Left renal cortex interstitium (tissue), 4 donors: ENCODE measurements around the gene SLC26A6. TPM values are rescaled to one million over a fixed set of nuclear protein-coding genes. Genes with fewer than 3 reads are reported as not detected.

Experiments
- DNase-seq, 4 donors: peaks; one replicate each; pipeline ENCODE4 v3.0.0-alpha.2; 2013; ENCODE audit warnings: low read depth in 4 of 4, low spot score in 2 of 4, missing footprints in 1 of 4
- polyA plus RNA-seq, 4 donors: library from polyadenylated mRNA; unstranded; fragments of 120-200 nt; gene quantifications; one replicate each; pipeline ENCODE4 v1.2.1, GENCODE V29; 2013; ENCODE audit not compliant: insufficient read length in 4 of 4

SLC26A6 gene
- polyA plus RNA-seq = 10 to 100 TPM; 18.0 to 36.9 (median 27.4) TPM

GRCh38 chr3:48635222-48636021, at the start of gene SLC26A6:
SLC26A6 (minus strand) TSS chr3:48635461; CDS start chr3:48635393, 68 bp downstream.
- DNase-seq = peak; percentile 68 to 96 (median 87)

DNA sequence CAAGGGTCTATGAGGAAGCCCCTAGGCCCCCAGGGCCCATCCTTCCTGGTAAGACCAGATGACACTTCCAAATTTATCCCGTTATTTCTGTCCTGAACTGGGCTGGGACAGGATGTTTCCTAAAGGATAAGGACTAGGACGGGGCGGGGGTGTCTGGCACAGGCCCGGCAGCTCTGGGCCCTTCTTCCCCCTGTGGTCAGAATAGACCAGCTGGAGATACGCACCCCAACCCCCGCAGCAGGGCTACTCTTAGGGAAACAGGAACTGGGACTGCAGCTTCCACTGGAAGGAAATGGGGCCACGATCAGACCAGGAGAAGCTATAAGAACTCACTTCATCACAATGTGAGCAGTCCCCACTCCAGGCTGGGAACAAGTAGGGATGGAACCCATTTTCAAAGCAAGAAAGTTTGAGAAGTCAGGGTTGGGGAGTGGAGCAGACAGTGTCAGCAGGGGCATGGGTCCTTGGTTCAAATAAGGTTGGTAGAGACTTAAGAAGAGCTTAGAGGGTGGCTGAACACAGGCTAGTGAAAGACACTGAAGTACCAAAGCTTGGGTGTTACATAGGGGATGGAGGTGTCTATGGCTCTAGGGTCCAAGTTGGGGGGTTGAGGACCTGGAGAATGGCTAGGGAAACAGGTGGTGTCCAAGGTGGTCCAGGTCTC, 49.4 kb upstream of the SLC26A6 start:
- no peak for DNase-seq

GRCh38 chr3:48684054-48684349, 48.7 kb upstream of the SLC26A6 start:
- DNase-seq = no peak

DNA sequence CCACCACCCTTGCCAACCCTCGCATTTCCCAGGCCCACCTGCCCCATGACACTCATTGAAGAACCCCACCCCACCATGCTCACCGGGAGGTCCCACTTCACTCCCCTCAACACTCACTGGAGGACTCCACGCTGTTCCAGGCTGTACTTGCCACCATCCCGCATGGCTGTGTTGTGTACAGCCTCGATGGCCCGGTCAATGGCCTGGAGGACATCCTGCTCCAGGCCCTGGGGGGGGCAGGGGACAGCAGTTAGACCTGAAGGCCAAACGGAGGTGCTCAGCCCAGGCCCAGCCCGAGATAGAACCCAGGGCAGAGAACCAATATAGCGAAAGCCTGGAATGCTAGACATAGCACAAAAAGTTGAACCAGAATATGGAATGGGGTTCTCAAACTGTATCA, 47.5 kb upstream of the SLC26A6 start:
- DNase-seq = no peak

- DNase-seq = no peak
These were observed 46.8 kb upstream of the SLC26A6 start for GRCh38 chr3:48681974-48682610.

- DNase-seq = no peak
These were observed 46.2 kb upstream of the SLC26A6 start for GRCh38 chr3:48681541-48681880.

- DNase-seq = no peak
These were observed 45.7 kb upstream of the SLC26A6 start for GRCh38 chr3:48680811-48681540.

DNA sequence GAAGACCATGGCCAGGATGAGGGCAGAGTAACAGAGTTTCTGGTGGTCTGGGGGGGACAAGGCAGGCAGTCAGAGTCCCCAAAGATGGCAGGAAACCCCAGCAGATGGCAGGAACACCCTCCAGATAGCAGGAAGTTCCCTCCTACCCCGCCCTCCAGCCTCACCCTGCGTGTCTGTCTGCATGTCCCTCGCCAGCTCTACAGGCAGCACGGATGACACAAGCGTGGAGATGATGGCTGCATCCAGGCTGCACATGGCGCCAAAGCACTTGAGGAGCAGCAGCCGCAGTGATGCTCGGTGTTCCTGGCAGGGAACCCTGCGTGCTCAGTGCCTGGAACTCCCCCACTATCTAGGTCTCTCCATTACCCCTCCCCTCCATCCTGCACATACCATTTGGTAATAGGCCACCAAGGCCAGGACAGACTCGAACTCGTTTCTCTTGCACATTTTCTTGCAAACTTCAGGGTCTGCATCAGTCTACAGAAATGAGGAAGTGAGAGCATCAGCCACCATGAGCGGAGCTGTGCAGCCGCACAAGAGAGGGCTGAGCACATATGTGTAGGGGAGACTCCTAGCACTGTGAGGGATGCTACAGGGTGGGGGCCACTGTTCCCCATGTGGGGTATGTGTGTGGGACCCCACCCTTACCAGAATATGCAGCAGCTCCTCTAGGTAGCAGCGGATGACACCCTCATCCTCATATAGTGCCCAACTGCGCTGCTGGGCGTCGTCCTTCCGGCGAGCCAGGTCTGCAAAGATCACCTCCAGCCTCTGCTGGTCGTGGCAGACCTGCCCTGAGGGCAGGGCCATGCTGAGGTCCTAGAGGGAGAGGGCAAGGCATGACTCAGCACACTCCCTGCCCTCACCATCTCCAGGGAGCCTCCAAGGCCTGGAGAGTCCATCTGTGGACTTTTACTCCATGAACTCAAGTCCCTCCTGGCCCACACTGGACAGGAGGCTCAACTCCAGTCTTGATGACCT, 44.4 kb upstream of the SLC26A6 start:
- DNase-seq = no peak

DNA sequence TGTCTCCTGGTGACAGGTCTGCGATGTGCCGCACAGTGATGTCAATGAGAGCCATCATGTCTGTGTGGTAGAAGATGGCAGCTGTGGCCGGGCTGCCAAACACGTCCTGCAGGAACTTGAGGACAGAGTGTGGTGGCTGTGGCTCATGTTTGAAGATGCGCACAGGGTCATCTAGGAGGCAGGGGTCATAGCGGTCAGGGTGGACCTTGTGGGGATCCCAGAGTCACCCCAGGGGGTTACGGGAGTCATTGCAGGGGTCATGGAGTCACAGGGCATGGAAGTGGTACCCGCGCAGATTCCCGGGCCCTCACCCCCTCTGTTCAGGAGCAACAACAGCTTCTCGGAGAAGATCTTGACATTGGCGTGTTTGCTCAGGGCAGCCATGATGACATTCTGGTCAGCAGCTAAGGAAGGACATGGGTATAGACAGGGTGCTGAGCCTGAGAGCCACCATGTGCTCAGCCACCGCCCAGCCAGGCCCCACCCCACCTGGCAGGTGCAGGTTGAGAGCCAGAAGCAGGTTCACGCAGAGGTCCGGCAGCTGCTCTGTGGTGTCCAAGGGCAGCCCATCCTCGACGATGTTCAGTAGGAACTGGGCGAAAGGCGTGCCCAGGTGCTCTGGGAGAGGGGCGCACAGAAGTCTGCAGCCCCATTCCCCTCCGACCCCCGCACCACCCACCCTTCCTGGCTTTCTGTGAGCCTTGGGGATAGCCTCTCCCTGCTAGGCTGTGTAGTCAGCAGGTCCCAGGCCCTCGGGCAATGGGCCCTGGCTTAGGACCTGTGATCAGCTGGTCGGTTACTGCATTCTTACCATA, 43.5 kb upstream of the SLC26A6 start:
- DNase-seq = no peak

GRCh38 chr3:48678056-48678455, 42.8 kb upstream of the SLC26A6 start:
- no peak for DNase-seq

- no peak for DNase-seq
These were observed 39.2 kb upstream of the SLC26A6 start for GRCh38 chr3:48674505-48674904.

GRCh38 chr3:48672522-48672921, 37.3 kb upstream of the SLC26A6 start:
- DNase-seq = no peak

GRCh38 chr3:48664929-48665328, 29.7 kb upstream of the SLC26A6 start:
- DNase-seq = no peak

GRCh38 chr3:48664313-48664644, 29.0 kb upstream of the SLC26A6 start:
- no peak for DNase-seq

DNA sequence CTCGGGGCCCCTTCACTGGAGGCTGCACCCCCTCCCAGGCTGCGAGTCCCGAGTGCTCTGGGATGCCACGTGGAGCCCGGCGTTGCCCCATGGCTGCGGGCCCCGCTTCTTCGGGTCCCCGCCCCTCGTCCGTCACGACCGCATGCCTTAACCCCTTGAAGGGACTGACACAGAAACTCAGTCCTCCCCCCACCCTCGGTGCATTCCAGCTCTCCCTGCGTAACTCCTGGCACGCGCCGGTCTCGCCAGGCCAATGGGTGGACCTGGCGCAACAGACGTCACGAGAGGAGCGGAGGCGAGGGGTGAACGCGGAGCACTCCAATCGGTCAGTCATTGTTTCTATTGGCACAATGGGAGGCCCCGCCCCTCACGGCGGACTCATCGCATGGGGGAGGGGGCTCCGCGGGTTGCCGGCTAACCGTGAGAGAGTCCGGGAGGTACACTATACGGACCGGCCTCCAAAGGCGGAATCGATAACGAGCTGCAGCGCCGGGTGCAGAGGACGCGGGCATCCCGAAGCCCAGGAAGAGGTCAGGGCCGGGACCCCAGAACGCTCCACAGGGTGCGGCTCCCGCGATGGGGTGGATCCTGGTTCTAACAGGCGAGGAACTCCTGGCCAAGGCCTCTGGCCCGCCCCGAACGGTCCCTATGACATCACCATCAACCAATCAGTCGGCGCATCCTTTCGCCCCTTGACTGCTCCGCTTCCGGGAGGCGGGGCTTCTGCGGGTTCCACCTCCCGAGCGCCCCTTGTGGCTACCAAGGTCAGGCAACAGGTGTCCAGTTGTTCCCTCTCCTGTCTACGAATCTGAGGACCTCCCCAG, 28.4 kb upstream of the SLC26A6 start:
- peak; percentile 81 to 90 (median 87) for DNase-seq

DNA sequence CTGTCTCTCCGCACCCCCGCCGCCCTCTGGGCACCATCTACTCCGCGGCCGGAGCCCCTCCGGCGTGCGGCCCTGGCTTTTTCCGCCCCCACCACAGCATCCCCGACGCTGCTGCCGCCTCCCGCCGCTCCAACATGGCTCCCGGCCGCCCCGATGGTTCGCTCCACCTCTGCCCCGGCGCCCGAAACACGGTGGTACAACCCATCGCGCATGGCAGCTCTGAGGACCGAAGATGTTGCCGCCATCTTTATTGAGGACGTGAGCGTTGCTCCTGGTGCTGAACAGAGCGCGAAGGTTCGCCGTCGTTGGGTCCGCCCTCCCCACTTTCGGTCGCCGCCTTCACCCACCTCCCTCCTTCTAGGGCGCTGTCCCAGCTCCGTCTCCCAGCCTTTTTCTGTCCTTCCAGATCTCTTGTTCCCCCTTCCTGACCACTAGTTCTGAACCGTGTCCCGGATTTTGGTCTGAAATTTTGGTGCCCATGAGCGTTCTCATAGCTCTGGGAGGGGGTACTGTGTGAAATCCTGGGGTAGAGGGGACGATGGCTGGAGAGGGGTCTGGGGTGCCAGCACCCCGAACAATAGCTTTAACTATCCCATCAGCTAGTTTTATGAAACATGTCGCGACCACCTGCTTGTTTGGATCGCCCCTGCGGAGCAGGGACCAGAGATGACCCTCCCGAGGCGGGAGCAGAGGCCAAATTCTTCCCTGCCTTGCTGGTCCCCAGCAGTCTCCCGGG, 27.7 kb upstream of the SLC26A6 start, which contains the start of gene CELSR3:
Gene CELSR3 (minus strand): TSS at position 134 of the 736 bp plus-strand sequence. CDS start 252 bp downstream, outside the sequence.
- peak in 2 of 4 donors; percentile 57 to 63 for DNase-seq

DNA sequence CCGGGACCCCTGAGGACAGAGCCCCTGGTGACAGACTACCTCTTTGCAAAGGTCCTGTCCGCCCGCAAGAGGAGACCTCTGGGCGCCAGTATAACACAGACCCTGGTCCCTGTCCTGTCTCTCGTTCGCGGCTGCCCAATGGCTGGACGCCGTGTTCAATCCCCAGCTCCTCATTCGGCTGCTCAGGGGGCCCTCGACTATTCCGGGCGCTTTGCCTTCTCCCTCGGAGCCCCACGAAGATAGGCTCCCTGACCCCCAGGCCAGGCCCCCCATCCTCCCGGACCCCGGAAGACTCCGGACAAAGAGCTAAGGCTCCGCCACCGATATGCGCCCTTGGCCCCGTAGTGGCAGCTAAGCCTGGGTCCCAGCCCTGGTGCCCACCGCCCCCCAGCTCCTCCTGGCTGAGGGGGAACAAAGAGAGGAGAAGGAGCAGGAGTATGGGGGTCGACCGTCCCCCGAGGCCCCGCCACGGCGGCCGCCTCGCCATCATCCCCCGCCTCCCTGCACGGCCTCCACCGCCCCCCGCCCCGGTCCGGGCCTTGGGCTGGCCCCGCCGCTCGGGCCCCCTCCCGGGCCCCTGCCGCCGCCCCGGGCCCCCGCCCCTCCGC, 27.0 kb upstream of the SLC26A6 start:
- no peak for DNase-seq
